SH-SY5Y (cell line): ENCODE measurements around the gene MYRF.

Experiments used
- GATA2 ChIP-seq: IDR thresholded peaks from 2 replicates; pipeline ENCODE4 v1.6.1; 2011; ENCODE audit warnings: mild to moderate bottlenecking, low read depth, low read length
- GATA3 ChIP-seq: IDR thresholded peaks from 2 replicates; pipeline ENCODE4 v1.6.1; 2011; ENCODE audit warnings: low read depth, mild to moderate bottlenecking, low read length, moderate library complexity

DNA sequence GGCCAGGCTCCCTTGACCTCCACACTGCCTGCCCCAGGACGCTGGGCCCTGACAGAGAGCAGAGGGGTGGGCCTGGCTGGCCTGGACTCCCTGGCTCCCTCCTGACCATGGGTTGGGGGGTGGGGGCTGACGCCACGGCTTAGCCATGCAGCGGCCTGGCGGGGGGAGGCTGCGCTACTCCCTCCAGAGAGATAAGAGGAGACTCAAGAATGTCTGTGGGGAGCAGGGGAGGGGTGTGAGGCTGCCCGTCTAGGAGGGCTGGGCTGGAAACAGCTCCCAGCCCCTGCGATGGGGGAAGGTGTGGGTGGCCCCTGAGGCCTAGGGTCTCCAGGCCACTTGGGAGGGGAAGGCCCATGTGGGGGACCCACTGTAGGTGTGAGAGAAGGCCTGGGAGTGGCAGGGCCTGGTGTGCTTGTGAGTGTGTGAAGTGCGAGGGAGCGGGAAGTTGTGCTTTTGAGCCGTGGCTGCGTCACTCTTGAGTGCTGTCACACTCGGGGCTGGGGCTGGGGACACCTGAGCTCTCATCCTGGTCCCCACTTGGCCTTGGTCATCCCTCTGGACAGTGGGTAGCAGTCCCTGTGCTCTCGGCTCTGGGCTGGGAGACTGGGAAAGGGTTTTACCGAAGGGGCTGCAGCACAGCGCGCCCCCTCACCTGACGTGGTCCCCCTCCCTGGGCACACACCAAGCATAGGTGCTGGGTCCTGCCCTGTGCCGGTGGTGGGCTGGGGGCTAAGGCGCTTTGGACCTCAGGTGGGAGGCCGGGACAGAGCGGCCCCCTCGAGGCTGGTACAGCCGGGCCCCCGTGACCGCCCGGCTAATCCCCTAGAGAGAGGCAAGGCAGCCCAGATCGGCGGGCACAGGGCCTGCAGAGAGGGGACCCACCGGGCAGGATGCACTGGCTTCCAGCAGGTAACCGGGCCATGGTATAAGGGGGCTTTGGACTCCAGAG is 2.4 kb downstream of the MYRF start:
- TF ChIP-seq GATA3 (no peak), GATA2 (no peak)
